RWPE2 (cell line): ENCODE data around the gene ALCAM.

Experiments used
- ATAC-seq: fragments of 200-7000 bp; cut with Tn5 transposase; 3 replicates; pipeline ENCODE4 v1.9.1; 2021; ENCODE audit warnings: low read depth
- DNase-seq: peaks from one replicate; pipeline ENCODE4 v3.0.0-alpha.2; 2020; ENCODE audit warnings: low spot score
- H3K27ac ChIP-seq: fragments of 450-650 bp; 2 replicates; pipeline ENCODE4 v1.5.1; 2017; ENCODE audit warnings: mild to moderate bottlenecking; ENCODE audit not compliant: poor library complexity, severe bottlenecking
- H3K27me3 ChIP-seq: fragments of 250-450 bp; sonication (Bioruptor Pico); 2 replicates; pipeline ENCODE4 v1.5.1; 2021; ENCODE audit warnings: mild to moderate bottlenecking, moderate library complexity; ENCODE audit not compliant: insufficient read depth, poor library complexity, severe bottlenecking
- H3K36me3 ChIP-seq: fragments of 250-450 bp; sonication (Bioruptor Pico); 2 replicates; pipeline ENCODE4 v1.5.1; 2020; ENCODE audit warnings: low read depth, mild to moderate bottlenecking, moderate library complexity
- H3K4me1 ChIP-seq: fragments of 250-450 bp; sonication (Bioruptor Pico); 2 replicates; pipeline ENCODE4 v1.5.1; 2021; ENCODE audit warnings: mild to moderate bottlenecking, moderate library complexity; ENCODE audit not compliant: insufficient read depth, poor library complexity, severe bottlenecking
- H3K4me3 ChIP-seq: fragments of 250-450 bp; sonication (Bioruptor Pico); 2 replicates; pipeline ENCODE4 v1.5.1; 2021; ENCODE audit warnings: mild to moderate bottlenecking, moderate library complexity; ENCODE audit not compliant: severe bottlenecking
- H3K9me3 ChIP-seq: fragments of 250-450 bp; sonication (Bioruptor Pico); 2 replicates; pipeline ENCODE4 v1.5.1; 2021; ENCODE audit warnings: mild to moderate bottlenecking, moderate library complexity; ENCODE audit not compliant: severe bottlenecking
- TF ChIP-seq, protein P1 (sequence below): fragments of 450-650 bp; IDR thresholded peaks from one replicate; pipeline ENCODE4 v1.5.1; 2017; ENCODE audit warnings: mild to moderate bottlenecking, moderate library complexity; ENCODE audit not compliant: poor library complexity, severe bottlenecking

The ALCAM gene

DNA sequence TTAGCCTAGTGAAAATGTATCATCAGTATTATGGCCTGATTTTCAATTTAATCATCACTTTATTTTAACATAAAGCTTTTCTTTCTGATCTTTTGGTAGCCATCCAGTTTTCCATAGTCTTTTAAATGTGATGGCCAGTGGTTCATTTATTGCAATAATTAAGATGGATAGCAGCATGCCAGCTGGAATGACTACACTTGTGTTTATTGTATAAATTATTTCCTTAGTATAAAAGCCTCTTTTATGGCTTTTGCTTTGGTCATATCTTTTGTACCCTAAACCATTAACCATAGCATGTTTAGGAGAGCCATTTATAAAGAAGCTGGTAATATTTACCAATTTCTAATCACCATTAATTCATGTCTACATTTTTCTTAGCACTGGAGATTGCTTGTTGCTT lies 31.7 kb downstream of the ALCAM start:
- peaks cover 70% of the 10 kb centered on the region for H3K4me1 ChIP-seq
- no peak for ATAC-seq

DNA sequence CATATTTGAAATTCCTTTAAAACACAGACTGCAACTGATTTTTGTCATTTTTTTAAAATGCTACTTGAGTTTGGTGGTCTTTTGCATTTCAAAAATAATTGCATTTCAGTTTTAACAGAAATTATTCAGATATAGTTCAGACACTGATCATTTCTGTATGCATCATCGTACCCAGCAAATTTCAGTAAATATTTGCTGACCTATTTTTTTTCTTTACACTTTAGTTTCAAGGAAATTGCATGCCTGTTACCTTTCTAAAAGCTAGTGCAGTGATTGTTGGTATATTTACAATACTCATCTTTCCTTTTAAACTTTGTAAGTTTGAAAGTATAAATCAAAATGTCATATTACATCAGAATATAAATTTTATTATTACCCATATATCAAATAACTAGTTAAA lies 32.4 kb downstream of the ALCAM start:
- peak overlapping the region; percentile 98 for H3K27ac ChIP-seq

More for the DNA sequence above, 31.7 kb downstream of the ALCAM start:
- Histone ChIP-seq H3K36me3 (peaks cover 10% of the 10 kb centered on the region), H3K27me3 (no peaks in the 10 kb centered on the region), H3K4me3 (no peak overlapping the region), H3K27ac (peak overlapping the region; percentile 98), H3K9me3 (no peaks in the 10 kb centered on the region)
- no peak for DNase-seq
- TF ChIP-seq, protein P1, sequence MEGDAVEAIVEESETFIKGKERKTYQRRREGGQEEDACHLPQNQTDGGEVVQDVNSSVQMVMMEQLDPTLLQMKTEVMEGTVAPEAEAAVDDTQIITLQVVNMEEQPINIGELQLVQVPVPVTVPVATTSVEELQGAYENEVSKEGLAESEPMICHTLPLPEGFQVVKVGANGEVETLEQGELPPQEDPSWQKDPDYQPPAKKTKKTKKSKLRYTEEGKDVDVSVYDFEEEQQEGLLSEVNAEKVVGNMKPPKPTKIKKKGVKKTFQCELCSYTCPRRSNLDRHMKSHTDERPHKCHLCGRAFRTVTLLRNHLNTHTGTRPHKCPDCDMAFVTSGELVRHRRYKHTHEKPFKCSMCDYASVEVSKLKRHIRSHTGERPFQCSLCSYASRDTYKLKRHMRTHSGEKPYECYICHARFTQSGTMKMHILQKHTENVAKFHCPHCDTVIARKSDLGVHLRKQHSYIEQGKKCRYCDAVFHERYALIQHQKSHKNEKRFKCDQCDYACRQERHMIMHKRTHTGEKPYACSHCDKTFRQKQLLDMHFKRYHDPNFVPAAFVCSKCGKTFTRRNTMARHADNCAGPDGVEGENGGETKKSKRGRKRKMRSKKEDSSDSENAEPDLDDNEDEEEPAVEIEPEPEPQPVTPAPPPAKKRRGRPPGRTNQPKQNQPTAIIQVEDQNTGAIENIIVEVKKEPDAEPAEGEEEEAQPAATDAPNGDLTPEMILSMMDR, result no peak

DNA sequence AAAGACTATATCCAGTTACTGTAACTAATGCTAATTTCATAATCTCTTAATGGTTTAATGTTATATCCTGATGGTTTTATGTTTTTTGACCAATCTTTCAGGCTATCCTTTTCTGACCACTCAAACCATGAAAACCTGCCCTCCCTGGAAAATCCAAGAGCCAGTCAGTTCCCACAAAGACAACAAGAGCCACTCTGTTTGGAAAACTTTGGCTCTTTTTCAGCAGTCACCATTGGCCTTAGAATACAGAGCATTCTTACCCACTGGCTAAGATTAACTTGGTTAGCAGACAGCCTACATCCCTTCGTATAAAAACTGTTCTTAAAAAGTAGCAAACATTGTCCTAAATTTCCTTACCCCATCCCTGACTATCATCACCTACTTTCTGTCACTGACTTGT lies 32.9 kb downstream of the ALCAM start:
- TF ChIP-seq, protein P1, result no peak
- Histone ChIP-seq H3K4me1 (peaks cover 58% of the 10 kb centered on the region), H3K9me3 (no peaks in the 10 kb centered on the region), H3K36me3 (peaks cover 11% of the 10 kb centered on the region), H3K27me3 (no peaks in the 10 kb centered on the region), H3K4me3 (no peak overlapping the region), H3K27ac (peak overlapping the region; percentile 98)
- no peak for DNase-seq
- ATAC-seq, result no peak

More for the DNA sequence above, 32.4 kb downstream of the ALCAM start:
- DNase-seq (no peak), ATAC-seq (no peak)
- H3K9me3 ChIP-seq, result no peaks in the 10 kb centered on the region
- H3K27me3 ChIP-seq, result no peaks in the 10 kb centered on the region
- H3K36me3 ChIP-seq, result peaks cover 11% of the 10 kb centered on the region
- no peak overlapping the region for H3K4me3 ChIP-seq
- TF ChIP-seq, protein P1, result no peak
- H3K4me1 ChIP-seq, result peaks cover 64% of the 10 kb centered on the region

DNA sequence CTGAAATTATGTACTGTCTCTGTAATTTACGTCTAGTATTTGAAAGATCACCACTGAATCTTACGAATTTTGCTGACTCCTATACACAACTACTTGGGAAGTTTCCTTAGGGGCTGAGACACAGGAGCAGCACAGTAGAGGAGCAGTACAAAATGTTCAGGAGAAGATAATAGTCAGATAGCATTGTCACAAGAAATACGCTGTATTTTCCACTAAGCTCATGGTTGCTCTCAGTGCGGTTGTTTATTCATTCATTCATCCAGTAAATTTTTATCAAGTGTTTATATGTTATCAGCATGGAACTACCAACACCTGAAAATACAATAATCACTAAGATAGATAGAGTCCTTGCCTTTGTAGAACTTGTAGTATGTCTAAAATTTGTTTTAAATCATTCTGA lies 34.5 kb downstream of the ALCAM start:
- Histone ChIP-seq H3K4me1 (peaks cover 56% of the 10 kb centered on the region), H3K36me3 (peaks cover 11% of the 10 kb centered on the region), H3K4me3 (no peak overlapping the region)

DNA sequence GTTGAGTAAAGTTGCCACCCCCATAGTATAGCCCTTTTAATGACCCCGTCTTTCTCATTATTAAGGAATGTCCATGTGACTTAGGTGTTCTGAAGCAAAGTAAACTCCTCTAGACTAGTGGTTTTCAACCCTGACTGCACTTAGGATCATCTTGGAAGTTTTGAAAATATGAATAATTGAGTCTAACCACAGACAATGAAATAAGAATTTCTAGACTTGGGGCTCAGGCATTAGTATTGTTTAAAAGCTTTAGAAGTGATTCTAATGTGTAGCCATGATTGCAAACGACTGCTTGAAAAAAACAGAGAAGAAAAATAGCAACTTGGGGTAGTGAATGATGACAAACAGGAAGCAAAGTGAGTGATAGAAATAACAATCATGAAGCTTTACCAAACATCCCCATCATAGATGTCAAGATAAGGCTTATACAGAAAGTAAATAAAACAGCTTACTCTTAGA lies 35.0 kb downstream of the ALCAM start:
- DNase-seq (no peak), ATAC-seq (peak; percentile 71)
- Histone ChIP-seq H3K9me3 (no peaks in the 10 kb centered on the region), H3K36me3 (peaks cover 11% of the 10 kb centered on the region), H3K4me3 (no peak overlapping the region), H3K4me1 (peaks cover 56% of the 10 kb centered on the region), H3K27ac (peak overlapping the region; percentile 98), H3K27me3 (no peaks in the 10 kb centered on the region)
- TF ChIP-seq, protein P1, result no peak

More for the DNA sequence above, 34.5 kb downstream of the ALCAM start:
- TF ChIP-seq, protein P1, result no peak
- Histone ChIP-seq H3K27me3 (no peaks in the 10 kb centered on the region), H3K27ac (peak overlapping the region; percentile 98), H3K9me3 (no peaks in the 10 kb centered on the region)
- DNase-seq (no peak), ATAC-seq (no peak)
